HG02973 (cell line): ENCODE measurements around the gene DISP1.

ENCODE experiments used
- ATAC-seq: cut with Tn5 transposase; IDR thresholded peaks from one replicate; pipeline ENCODE4 v1.9.1; 2021; ENCODE audit warnings: moderate library complexity; ENCODE audit not compliant: unreplicated experiment

The DISP1 gene

GRCh38 chr1:222791006-222791710 is 23.7 kb upstream of the DISP1 start:
- ATAC-seq = no peak

- no peak for ATAC-seq
Measured at GRCh38 chr1:222792744-222793143, 22.1 kb upstream of the DISP1 start.

- ATAC-seq = no peak
Measured at GRCh38 chr1:222794656-222795474, 20.0 kb upstream of the DISP1 start.

- ATAC-seq = no peak
Measured at GRCh38 chr1:222798116-222798515, 16.7 kb upstream of the DISP1 start.

GRCh38 chr1:222798975-222799374 is 15.9 kb upstream of the DISP1 start:
- no peak for ATAC-seq

GRCh38 chr1:222801067-222801466 is 13.8 kb upstream of the DISP1 start:
- ATAC-seq = no peak

- no peak for ATAC-seq
Measured at GRCh38 chr1:222811671-222812070, 3.2 kb upstream of the DISP1 start.

GRCh38 chr1:222813866-222814535 is 838 bp upstream of the DISP1 start:
- no peak for ATAC-seq

GRCh38 chr1:222815440-222815765 is 564 bp downstream of the DISP1 start:
- ATAC-seq = no peak

- ATAC-seq = no peak
Measured at GRCh38 chr1:222817529-222817928, 2.7 kb downstream of the DISP1 start.

GRCh38 chr1:222818171-222818570 is 3.3 kb downstream of the DISP1 start:
- ATAC-seq = no peak

GRCh38 chr1:222820171-222820712 is 5.4 kb downstream of the DISP1 start:
- ATAC-seq = no peak

- no peak for ATAC-seq
Measured at GRCh38 chr1:222821239-222821638, 6.4 kb downstream of the DISP1 start.

- ATAC-seq = no peak
Measured at GRCh38 chr1:222823695-222824094, 8.9 kb downstream of the DISP1 start.

GRCh38 chr1:222824641-222825040 is 9.8 kb downstream of the DISP1 start:
- no peak for ATAC-seq

GRCh38 chr1:222828939-222829338 is 14.1 kb downstream of the DISP1 start:
- no peak for ATAC-seq

- ATAC-seq = no peak
Measured at GRCh38 chr1:222829868-222830267, 15.0 kb downstream of the DISP1 start.

- ATAC-seq = no peak
Measured at GRCh38 chr1:222833356-222833876, 18.6 kb downstream of the DISP1 start.

GRCh38 chr1:222843469-222844410 is 28.9 kb downstream of the DISP1 start:
- ATAC-seq = no peak

- ATAC-seq = no peak
Measured at GRCh38 chr1:222844411-222844779, 29.6 kb downstream of the DISP1 start.
